Subcutaneous adipose tissue (tissue), 4 donors: Measurements from ENCODE around the gene DCK. TPM values are rescaled to one million over a fixed set of nuclear protein-coding genes. Genes with fewer than 3 reads are reported as not detected.

Source experiments
- CTCF ChIP-seq: fragments of 450-650 bp; IDR thresholded peaks from one replicate; pipeline ENCODE4 v1.5.1; 2016; ENCODE audit warnings: low read depth, mild to moderate bottlenecking, control low read depth, antibody characterized with exemption, moderate library complexity
- total RNA-seq, 4 donors: library from RNA; depleted of rRNA; stranded (reverse); fragments of >200 nt; gene quantifications; one replicate each; pipeline ENCODE4 v1.1.0, GENCODE V29; 2016

DCK gene
- total RNA-seq, 4 donors from 2014 or later, result 14.5 to 32.0 (median 25.2) TPM

- no peak for TF ChIP-seq CTCF
These were observed 57.4 kb downstream of the DCK start for GRCh38 chr4:71050809-71051208.

DNA sequence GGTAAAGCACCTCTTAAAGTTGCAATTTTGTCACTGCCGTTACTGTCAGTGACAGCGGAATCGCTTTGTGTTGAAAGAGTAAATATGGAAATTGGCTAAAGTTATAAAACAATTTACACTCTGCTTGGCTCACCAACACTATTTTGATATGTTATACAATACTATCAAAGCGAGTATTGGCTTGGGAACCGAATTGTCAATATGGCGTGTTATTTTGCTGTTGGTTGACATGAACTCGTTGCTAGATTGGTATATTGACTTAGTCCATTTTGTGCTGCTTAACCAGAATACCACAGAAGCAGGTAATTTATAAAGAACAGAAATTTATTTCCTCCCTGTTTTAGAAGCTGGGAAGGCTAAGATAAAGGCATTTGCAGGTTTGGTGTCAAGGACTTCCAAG is 58.6 kb downstream of the DCK start:
- no peak for TF ChIP-seq CTCF

DNA sequence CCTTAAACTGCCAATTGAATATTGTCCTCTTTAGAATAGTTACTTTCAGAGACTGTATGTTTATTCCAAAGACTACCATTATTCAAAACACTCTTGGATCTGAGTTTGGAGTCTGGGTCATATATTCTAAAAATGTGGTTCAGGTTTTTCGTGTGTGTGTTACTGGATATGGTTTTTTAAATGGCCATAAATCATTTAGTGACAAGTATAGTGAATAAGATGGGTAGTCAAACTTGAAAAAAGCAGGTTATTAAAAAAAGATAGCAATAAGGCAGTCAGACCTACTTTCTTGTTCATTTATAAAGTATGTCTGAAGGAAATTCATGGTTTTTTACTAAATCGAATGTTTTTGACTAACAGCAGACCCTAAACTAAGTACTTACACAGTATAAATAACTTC is 59.3 kb downstream of the DCK start:
- TF ChIP-seq CTCF, result no peak

DNA sequence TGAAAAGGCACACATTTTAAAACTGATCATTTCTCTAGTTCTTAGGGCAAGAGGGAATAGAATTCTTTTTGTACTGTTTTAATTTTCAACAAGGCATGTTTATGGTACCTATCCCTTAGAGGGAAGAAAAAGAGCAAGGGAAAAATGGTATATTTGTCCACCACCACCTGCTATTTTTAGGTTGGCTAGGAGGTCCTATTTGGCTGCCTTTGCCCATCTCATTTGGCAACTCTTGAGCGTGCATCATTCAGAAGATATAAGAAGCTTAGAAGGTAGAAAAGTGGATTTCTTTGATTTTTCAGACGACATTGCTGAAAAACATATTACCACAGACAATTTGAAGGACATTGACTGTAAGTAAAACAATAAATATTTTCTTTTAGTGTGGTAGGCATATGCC is 69.0 kb downstream of the DCK start:
- no peak for TF ChIP-seq CTCF

DNA sequence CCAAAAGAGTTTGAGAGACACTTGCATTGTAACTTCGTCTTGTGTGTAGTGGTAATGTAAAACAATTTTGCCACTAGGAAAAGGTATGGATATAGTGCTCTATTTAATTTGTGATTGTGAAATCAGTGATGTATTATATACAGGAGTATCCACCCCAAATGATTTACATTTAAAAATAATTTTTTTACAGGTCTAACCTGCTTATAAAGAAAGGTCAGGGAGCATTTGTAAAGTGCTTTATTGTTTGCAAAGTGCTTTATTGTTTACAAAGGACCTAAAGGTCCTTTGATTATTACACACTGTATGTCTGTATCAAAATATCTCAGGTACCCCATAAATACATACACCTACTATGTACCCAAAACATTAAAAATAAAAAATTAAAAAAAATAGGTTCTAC is 70.3 kb downstream of the DCK start:
- no peak for TF ChIP-seq CTCF

- no peak for TF ChIP-seq CTCF
These were observed 71.1 kb downstream of the DCK start for GRCh38 chr4:71064521-71064920.

DNA sequence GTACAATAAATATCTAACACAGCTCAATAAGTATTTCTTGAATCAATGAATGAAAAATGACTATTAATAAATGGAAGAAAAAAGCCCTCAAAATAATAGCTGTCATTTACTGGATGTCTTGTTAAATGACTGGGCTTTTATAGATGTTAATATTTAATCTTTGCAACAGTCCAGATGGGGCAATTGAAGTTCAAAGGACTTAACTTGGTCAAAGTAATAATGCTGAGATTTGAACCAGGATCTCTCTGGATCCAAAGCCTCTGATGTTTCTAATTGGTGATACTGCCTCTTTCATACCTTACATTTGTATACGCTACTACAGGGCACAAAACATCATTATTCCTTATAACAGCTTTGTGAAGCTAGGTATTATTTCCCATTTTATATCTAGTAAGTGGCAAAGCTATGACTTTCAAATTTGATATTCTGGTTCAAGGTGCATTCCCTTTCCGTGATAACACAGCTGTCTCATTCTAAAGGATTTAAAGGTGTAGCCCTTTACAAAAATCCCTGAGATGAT is 72.6 kb downstream of the DCK start:
- TF ChIP-seq CTCF, result no peak
